ENCODE measurements around the gene KCTD5.
"Not testable (repeated sequence)": the region's sequence is repeated elsewhere in the genome, so short reads cannot be mapped to it uniquely, and the experiment has no call there.

GRCh38 chr16:2669587-2669986, 12.7 kb upstream of the KCTD5 start:
- not testable (repeated sequence) for TF ChIP-seq CTCF (conservative IDR thresholded peaks at IDR 0.05; ENCODE audit: low read depth in 2 of 2); EZH2phosphoT487 (IDR thresholded peaks at IDR 0.05; ENCODE audit: unreplicated experiment); JUNB (IDR thresholded peaks at IDR 0.05; ENCODE audit: unreplicated experiment); POLR2AphosphoS5 (IDR thresholded peaks at IDR 0.05; ENCODE audit: low read depth)

Data from GM23338 (cell line).